Fibroblast of the aortic adventitia (primary cell): ENCODE results near the gene NSUN3. TPM values are rescaled to one million over a fixed set of nuclear protein-coding genes. Genes with fewer than 3 reads are reported as not detected.
A peak's percentile ranks its signal among the peaks of the same experiment; 100 is the strongest.
"Not testable (repeated sequence)": the region's sequence is repeated elsewhere in the genome, so short reads cannot be mapped to it uniquely, and the experiment has no call there.

Source experiments
- DNase-seq: peaks from one replicate; pipeline ENCODE4 v3.0.0-alpha.2; 2010; ENCODE audit warnings: low read depth
- H3K4me3 ChIP-seq: 2 replicates; pipeline ENCODE4 v1.5.1; 2011; ENCODE audit warnings: low read depth, mild to moderate bottlenecking, control low read depth, low read length, moderate library complexity
- total RNA-seq: library from RNA; depleted of rRNA; stranded (reverse); fragments of >200 nt; gene quantifications from 2 replicates; pipeline ENCODE4 v1.2.3, GENCODE V29; 2012; ENCODE audit warnings: low replicate concordance
- TF ChIP-seq, protein P1 (sequence below): IDR thresholded peaks from 2 replicates; pipeline ENCODE4 v1.5.1; 2011; ENCODE audit warnings: mild to moderate bottlenecking, low read length, control low read depth, inconsistent platforms; ENCODE audit not compliant: insufficient read depth

Gene NSUN3
- total RNA-seq, 1 donor: 16.4 TPM

DNA sequence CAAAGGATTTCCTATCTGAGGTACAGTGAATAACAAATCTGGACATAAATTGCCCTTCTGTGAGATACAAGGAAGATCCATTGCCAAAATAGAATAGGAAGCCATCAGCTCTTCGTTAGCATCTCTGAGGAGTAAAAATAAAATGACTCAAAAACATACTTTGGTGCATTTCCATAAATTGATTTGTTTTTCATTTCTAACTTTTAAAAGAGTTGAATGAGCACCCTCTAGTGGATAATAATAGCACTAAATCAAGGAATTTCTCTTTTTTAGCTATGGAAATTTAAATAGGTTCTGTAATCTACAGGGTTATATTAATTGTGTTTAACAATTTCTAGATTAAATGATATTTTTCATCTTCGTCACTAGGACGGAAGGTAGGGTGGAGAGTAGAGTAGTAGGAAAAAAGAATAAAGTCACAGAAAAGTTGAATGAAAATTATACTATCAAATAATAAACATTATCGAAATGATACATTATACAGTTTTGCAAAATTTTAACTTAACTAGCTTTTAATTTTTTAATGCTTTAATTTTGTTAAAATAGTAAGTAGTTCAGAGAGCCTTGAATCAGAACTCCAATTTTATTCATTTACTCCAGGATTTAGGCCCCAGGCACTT, 6.4 kb downstream of the NSUN3 start:
- peak; percentile 62 for DNase-seq
- H3K4me3 ChIP-seq: no peak overlapping the region
- TF ChIP-seq, protein P1, sequence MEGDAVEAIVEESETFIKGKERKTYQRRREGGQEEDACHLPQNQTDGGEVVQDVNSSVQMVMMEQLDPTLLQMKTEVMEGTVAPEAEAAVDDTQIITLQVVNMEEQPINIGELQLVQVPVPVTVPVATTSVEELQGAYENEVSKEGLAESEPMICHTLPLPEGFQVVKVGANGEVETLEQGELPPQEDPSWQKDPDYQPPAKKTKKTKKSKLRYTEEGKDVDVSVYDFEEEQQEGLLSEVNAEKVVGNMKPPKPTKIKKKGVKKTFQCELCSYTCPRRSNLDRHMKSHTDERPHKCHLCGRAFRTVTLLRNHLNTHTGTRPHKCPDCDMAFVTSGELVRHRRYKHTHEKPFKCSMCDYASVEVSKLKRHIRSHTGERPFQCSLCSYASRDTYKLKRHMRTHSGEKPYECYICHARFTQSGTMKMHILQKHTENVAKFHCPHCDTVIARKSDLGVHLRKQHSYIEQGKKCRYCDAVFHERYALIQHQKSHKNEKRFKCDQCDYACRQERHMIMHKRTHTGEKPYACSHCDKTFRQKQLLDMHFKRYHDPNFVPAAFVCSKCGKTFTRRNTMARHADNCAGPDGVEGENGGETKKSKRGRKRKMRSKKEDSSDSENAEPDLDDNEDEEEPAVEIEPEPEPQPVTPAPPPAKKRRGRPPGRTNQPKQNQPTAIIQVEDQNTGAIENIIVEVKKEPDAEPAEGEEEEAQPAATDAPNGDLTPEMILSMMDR: peak; percentile 53

GRCh38 chr3:94070341-94070911, 7.6 kb downstream of the NSUN3 start:
- no peak overlapping the region for H3K4me3 ChIP-seq
- TF ChIP-seq, protein P1: no peak
- no peak for DNase-seq

GRCh38 chr3:94071713-94072284, 8.9 kb downstream of the NSUN3 start:
- no peak overlapping the region for H3K4me3 ChIP-seq

GRCh38 chr3:94076055-94076454, 13.2 kb downstream of the NSUN3 start:
- TF ChIP-seq, protein P1: no peak
- peak; percentile 40 for DNase-seq
- H3K4me3 ChIP-seq: no peak overlapping the region

More at GRCh38 chr3:94071713-94072284, 8.9 kb downstream of the NSUN3 start:
- DNase-seq: no peak
- TF ChIP-seq, protein P1: no peak

- H3K4me3 ChIP-seq, DNase-seq: not testable (repeated sequence)
These were observed 17.7 kb downstream of the NSUN3 start for GRCh38 chr3:94080552-94080951.

GRCh38 chr3:94081884-94082283, 19.0 kb downstream of the NSUN3 start:
- H3K4me3 ChIP-seq: no peak overlapping the region
- TF ChIP-seq, protein P1: no peak

DNA sequence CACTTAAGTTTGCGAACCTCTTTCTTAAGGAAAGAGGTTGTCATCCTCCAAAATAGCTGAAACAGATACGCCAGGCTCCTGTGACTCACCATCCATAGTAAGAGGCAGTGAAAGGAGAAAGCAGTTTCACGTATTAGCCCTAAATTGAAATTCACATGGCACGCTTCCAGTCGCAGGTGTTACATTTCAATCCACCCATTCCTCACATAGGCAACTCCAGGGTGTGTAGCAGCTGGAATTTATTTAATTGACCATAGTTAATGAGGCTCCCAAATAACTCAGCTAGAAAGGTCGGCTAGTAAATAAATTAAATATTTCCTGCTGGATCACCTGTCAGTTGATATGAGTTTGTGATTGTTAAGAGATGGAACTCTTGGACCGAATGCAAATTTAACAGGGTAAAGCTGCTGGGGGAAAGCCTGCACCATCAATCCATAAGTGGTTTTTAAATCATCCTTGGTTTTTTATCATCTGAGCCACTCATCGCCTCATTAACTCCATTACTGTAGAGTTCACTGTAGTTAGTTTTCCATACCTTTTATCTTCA, 19.6 kb downstream of the NSUN3 start:
- H3K4me3 ChIP-seq: no peak overlapping the region
- no peak for DNase-seq
- TF ChIP-seq, protein P1: no peak

More at GRCh38 chr3:94081884-94082283, 19.0 kb downstream of the NSUN3 start:
- DNase-seq: no peak
